Ishikawa (cell line): ENCODE measurements around the gene CCM2.

ENCODE experiments used
- CEBPB ChIP-seq: IDR thresholded peaks from 2 replicates; pipeline ENCODE4 v1.6.1; 2012
- FOXM1 ChIP-seq: IDR thresholded peaks from 2 replicates; pipeline ENCODE4 v1.6.1; 2012; ENCODE audit warnings: low read depth, borderline replicate concordance
- NFIC ChIP-seq: IDR thresholded peaks from 2 replicates; pipeline ENCODE4 v1.6.1; 2012
- RAD21 ChIP-seq: IDR thresholded peaks from 2 replicates; pipeline ENCODE4 v1.6.1; 2012; ENCODE audit warnings: low read depth
- TCF12 ChIP-seq: IDR thresholded peaks from 2 replicates; pipeline ENCODE4 v1.6.1; 2012; ENCODE audit warnings: low read depth
- TF ChIP-seq, protein P1 (sequence below): IDR thresholded peaks from 2 replicates; pipeline ENCODE4 v1.6.1; 2012
- TF ChIP-seq, protein P2 (sequence below): IDR thresholded peaks from 2 replicates; pipeline ENCODE4 v1.6.1; 2012; ENCODE audit warnings: low read depth, mild to moderate bottlenecking

DNA sequence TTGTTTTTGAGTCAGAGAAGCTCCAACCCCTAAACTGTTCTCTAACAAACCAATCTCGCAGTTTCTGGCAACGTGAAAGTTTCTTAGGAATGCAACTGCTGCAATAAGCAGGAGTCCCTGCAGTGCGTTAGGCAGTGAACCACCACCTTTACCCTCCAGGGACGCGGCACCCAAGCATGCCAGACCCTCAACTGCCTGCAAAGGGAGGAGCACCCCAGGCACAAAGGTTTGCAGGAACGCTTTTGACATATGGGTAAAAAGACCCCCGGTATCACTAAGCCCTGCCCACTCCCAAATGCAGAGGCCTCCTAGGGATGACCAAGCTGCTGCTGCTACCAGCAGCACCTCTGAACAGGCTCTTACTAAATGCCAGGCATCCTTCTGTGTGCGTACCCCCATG is 106.8 kb downstream of the CCM2 start:
- TF ChIP-seq FOXM1 (no peak), RAD21 (no peak), TCF12 (no peak), CEBPB (no peak), NFIC (no peak)
- TF ChIP-seq, protein P1, sequence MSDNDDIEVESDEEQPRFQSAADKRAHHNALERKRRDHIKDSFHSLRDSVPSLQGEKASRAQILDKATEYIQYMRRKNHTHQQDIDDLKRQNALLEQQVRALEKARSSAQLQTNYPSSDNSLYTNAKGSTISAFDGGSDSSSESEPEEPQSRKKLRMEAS: no peak
- TF ChIP-seq, protein P2, sequence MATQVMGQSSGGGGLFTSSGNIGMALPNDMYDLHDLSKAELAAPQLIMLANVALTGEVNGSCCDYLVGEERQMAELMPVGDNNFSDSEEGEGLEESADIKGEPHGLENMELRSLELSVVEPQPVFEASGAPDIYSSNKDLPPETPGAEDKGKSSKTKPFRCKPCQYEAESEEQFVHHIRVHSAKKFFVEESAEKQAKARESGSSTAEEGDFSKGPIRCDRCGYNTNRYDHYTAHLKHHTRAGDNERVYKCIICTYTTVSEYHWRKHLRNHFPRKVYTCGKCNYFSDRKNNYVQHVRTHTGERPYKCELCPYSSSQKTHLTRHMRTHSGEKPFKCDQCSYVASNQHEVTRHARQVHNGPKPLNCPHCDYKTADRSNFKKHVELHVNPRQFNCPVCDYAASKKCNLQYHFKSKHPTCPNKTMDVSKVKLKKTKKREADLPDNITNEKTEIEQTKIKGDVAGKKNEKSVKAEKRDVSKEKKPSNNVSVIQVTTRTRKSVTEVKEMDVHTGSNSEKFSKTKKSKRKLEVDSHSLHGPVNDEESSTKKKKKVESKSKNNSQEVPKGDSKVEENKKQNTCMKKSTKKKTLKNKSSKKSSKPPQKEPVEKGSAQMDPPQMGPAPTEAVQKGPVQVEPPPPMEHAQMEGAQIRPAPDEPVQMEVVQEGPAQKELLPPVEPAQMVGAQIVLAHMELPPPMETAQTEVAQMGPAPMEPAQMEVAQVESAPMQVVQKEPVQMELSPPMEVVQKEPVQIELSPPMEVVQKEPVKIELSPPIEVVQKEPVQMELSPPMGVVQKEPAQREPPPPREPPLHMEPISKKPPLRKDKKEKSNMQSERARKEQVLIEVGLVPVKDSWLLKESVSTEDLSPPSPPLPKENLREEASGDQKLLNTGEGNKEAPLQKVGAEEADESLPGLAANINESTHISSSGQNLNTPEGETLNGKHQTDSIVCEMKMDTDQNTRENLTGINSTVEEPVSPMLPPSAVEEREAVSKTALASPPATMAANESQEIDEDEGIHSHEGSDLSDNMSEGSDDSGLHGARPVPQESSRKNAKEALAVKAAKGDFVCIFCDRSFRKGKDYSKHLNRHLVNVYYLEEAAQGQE: no peak
